ENCODE measurements around the gene LIPM. TPM values are rescaled to one million over a fixed set of nuclear protein-coding genes. Genes with fewer than 3 reads are reported as not detected.
"Not testable (repeated sequence)": the region's sequence is repeated elsewhere in the genome, so short reads cannot be mapped to it uniquely, and the experiment has no call there.

Gene LIPM
- polyA plus RNA-seq, 1 donor (not counting 4 experiments of a cell fraction or from before 2014, with no cell fraction given) = 0.67 TPM

- no peaks in the 10 kb centered on the region for H3K36me3 ChIP-seq (ENCODE audit: control insufficient read depth in 2 of 2, extremely low read depth in 1 of 2, insufficient read depth in 2 of 2, low read length in 2 of 2)
- H3K27ac ChIP-seq (ENCODE audit: control insufficient read depth, insufficient read depth, low read length) = no peak overlapping the region
- FAIRE-seq = peak; percentile 97
- no peaks in the 10 kb centered on the region for H3K79me2 ChIP-seq (ENCODE audit: control insufficient read depth, insufficient read depth, low read length)
- dilution Hi-C loops (cut with MboI; ENCODE audit: extremely low pct_ligation_motif_present, low sequenced_read_pairs) = no loop called here
- DNase-seq (ENCODE audit: low read depth, low spot score) = peak; percentile 52
- no peak overlapping the region for H2AFZ ChIP-seq (ENCODE audit: control insufficient read depth, low read length)
- H3K9me1 ChIP-seq (ENCODE audit: control insufficient read depth, extremely low read depth, insufficient read depth, low read length) = no peaks in the 10 kb centered on the region
- no peak overlapping the region for H3K4me3 ChIP-seq (ENCODE audit: control insufficient read depth in 2 of 3, extremely low read depth in 1 of 3, insufficient read depth in 2 of 3, low read depth in 1 of 3, low read length in 3 of 3)
- no peak overlapping the region for H3K9ac ChIP-seq (ENCODE audit: control insufficient read depth, extremely low read depth, insufficient read depth, low read length)
- no peak overlapping the region for H3K4me2 ChIP-seq (ENCODE audit: control insufficient read depth, extremely low read depth, insufficient read depth, low read depth, low read length)
- H3K27me3 ChIP-seq (ENCODE audit: control insufficient read depth, extremely low read depth, insufficient read depth, low read length) = no peaks in the 10 kb centered on the region
- H4K20me1 ChIP-seq (ENCODE audit: control insufficient read depth, extremely low read depth, insufficient read depth, low read length) = no peaks in the 10 kb centered on the region
- TF ChIP-seq CTCF (optimal IDR thresholded peaks at IDR 0.05 in 1 of 3, IDR thresholded peaks at IDR 0.05 in 1 of 3, conservative IDR thresholded peaks at IDR 0.05 in 1 of 3; ENCODE audit: extremely low read depth in 1 of 3, insufficient read depth in 2 of 3, low read length in 3 of 3) (peak; percentile 79 to 89 (median 88)), EZH2 (IDR thresholded peaks at IDR 0.05; ENCODE audit: low read length) (no peak)
- peaks cover 7% of the 10 kb centered on the region for H3K4me1 ChIP-seq (ENCODE audit: control insufficient read depth, extremely low read depth, insufficient read depth, low read length)
- H3K9me3 ChIP-seq (ENCODE audit: control insufficient read depth, low read depth, low read length) = no peaks in the 10 kb centered on the region
Observed at GRCh38 chr10:88835096-88835909, 32.8 kb downstream of the LIPM start.

GRCh38 chr10:88835910-88836221, 33.3 kb downstream of the LIPM start:
- Histone ChIP-seq H3K4me3 (ENCODE audit: control insufficient read depth in 2 of 3, extremely low read depth in 1 of 3, insufficient read depth in 2 of 3, low read depth in 1 of 3, low read length in 3 of 3) (no peak overlapping the region), H3K4me2 (ENCODE audit: control insufficient read depth, extremely low read depth, insufficient read depth, low read depth, low read length) (no peak overlapping the region), H3K9me1 (ENCODE audit: control insufficient read depth, extremely low read depth, insufficient read depth, low read length) (no peaks in the 10 kb centered on the region), H4K20me1 (ENCODE audit: control insufficient read depth, extremely low read depth, insufficient read depth, low read length) (no peaks in the 10 kb centered on the region), H2AFZ (ENCODE audit: control insufficient read depth, low read length) (no peak overlapping the region), H3K79me2 (ENCODE audit: control insufficient read depth, insufficient read depth, low read length) (no peaks in the 10 kb centered on the region), H3K9ac (ENCODE audit: control insufficient read depth, extremely low read depth, insufficient read depth, low read length) (no peak overlapping the region), H3K27ac (ENCODE audit: control insufficient read depth, insufficient read depth, low read length) (no peak overlapping the region), H3K9me3 (ENCODE audit: control insufficient read depth, low read depth, low read length) (no peaks in the 10 kb centered on the region), H3K27me3 (ENCODE audit: control insufficient read depth, extremely low read depth, insufficient read depth, low read length) (no peaks in the 10 kb centered on the region), H3K4me1 (ENCODE audit: control insufficient read depth, extremely low read depth, insufficient read depth, low read length) (peaks cover 7% of the 10 kb centered on the region), H3K36me3 (ENCODE audit: control insufficient read depth in 2 of 2, extremely low read depth in 1 of 2, insufficient read depth in 2 of 2, low read length in 2 of 2) (no peaks in the 10 kb centered on the region)
- dilution Hi-C loops (cut with MboI; ENCODE audit: extremely low pct_ligation_motif_present, low sequenced_read_pairs) = no loop called here
- TF ChIP-seq EZH2 (IDR thresholded peaks at IDR 0.05; ENCODE audit: low read length) (no peak), CTCF (optimal IDR thresholded peaks at IDR 0.05 in 1 of 3, IDR thresholded peaks at IDR 0.05 in 1 of 3, conservative IDR thresholded peaks at IDR 0.05 in 1 of 3; ENCODE audit: extremely low read depth in 1 of 3, insufficient read depth in 2 of 3, low read length in 3 of 3) (no peak)
- no peak for DNase-seq (ENCODE audit: low read depth, low spot score)
- no peak for FAIRE-seq

GRCh38 chr10:88837632-88838031, 35.1 kb downstream of the LIPM start:
- H4K20me1 ChIP-seq (ENCODE audit: control insufficient read depth, extremely low read depth, insufficient read depth, low read length); FAIRE-seq; H3K4me2 ChIP-seq (ENCODE audit: control insufficient read depth, extremely low read depth, insufficient read depth, low read depth, low read length); H3K4me3 ChIP-seq (ENCODE audit: control insufficient read depth in 2 of 3, extremely low read depth in 1 of 3, insufficient read depth in 2 of 3, low read depth in 1 of 3, low read length in 3 of 3); H3K9ac ChIP-seq (ENCODE audit: control insufficient read depth, extremely low read depth, insufficient read depth, low read length); H3K4me1 ChIP-seq (ENCODE audit: control insufficient read depth, extremely low read depth, insufficient read depth, low read length); H3K36me3 ChIP-seq (ENCODE audit: control insufficient read depth in 2 of 2, extremely low read depth in 1 of 2, insufficient read depth in 2 of 2, low read length in 2 of 2); DNase-seq (ENCODE audit: low read depth, low spot score); H3K9me3 ChIP-seq (ENCODE audit: control insufficient read depth, low read depth, low read length); H2AFZ ChIP-seq (ENCODE audit: control insufficient read depth, low read length); H3K27me3 ChIP-seq (ENCODE audit: control insufficient read depth, extremely low read depth, insufficient read depth, low read length); H3K79me2 ChIP-seq (ENCODE audit: control insufficient read depth, insufficient read depth, low read length); H3K27ac ChIP-seq (ENCODE audit: control insufficient read depth, insufficient read depth, low read length); H3K9me1 ChIP-seq (ENCODE audit: control insufficient read depth, extremely low read depth, insufficient read depth, low read length); dilution Hi-C loops (cut with MboI; ENCODE audit: extremely low pct_ligation_motif_present, low sequenced_read_pairs): not testable (repeated sequence)

Data from keratinocyte (primary cell).